NB4 (cell line): ENCODE results near the gene SHISA2.

Experiments used
- DNase-seq: peaks from one replicate; pipeline ENCODE4 v3.0.0; 2010; ENCODE audit warnings: low read depth
- H3K4me3 ChIP-seq: one replicate; pipeline ENCODE4 v1.5.1; 2011; ENCODE audit warnings: mild to moderate bottlenecking, low read depth, low read length, moderate library complexity
- CTCF ChIP-seq: IDR thresholded peaks from one replicate; pipeline ENCODE4 v1.5.1; 2012; ENCODE audit warnings: low read depth, low read length
- MAX ChIP-seq: IDR thresholded peaks from 2 replicates; pipeline ENCODE4 v1.6.1; 2011; ENCODE audit warnings: low read depth, low read length
- MYC ChIP-seq: IDR thresholded peaks from 2 replicates; pipeline ENCODE4 v1.6.1; 2011; ENCODE audit warnings: low read depth, low read length
- POLR2A ChIP-seq: IDR thresholded peaks from 2 replicates; pipeline ENCODE4 v1.6.1; 2011; ENCODE audit warnings: mild to moderate bottlenecking; ENCODE audit not compliant: insufficient read length; ENCODE audit errors: extremely low read depth

SHISA2 gene

GRCh38 chr13:26017932-26018665, 33.7 kb downstream of the SHISA2 start:
- H3K4me3 ChIP-seq, result no peak overlapping the region
- DNase-seq, result no peak
- TF ChIP-seq POLR2A (no peak), MYC (no peak), MAX (no peak), CTCF (no peak)

GRCh38 chr13:26017196-26017921, 34.5 kb downstream of the SHISA2 start:
- no peak for DNase-seq
- TF ChIP-seq POLR2A (no peak), MYC (no peak), MAX (no peak), CTCF (no peak)
- H3K4me3 ChIP-seq, result no peak overlapping the region

- no peak for DNase-seq
- H3K4me3 ChIP-seq, result no peak overlapping the region
- TF ChIP-seq POLR2A (no peak), CTCF (no peak), MAX (no peak), MYC (no peak)
These were observed 35.6 kb downstream of the SHISA2 start for GRCh38 chr13:26016189-26016588.

GRCh38 chr13:26015271-26016125, 36.3 kb downstream of the SHISA2 start:
- DNase-seq, result no peak
- no peak overlapping the region for H3K4me3 ChIP-seq
- TF ChIP-seq MAX (no peak), POLR2A (no peak), CTCF (no peak), MYC (no peak)

GRCh38 chr13:26012995-26013394, 38.8 kb downstream of the SHISA2 start:
- no peak for TF ChIP-seq MYC
- no peak for TF ChIP-seq CTCF
- no peak for TF ChIP-seq MAX
- no peak for TF ChIP-seq POLR2A
- DNase-seq, result no peak
- no peak overlapping the region for H3K4me3 ChIP-seq
